T follicular helper cell (primary cell): ENCODE results near the gene BNC2.

ENCODE experiments used
- DNase-seq: peaks from one replicate; pipeline ENCODE4 v3.0.0-alpha.2; 2020; ENCODE audit warnings: low read depth

Gene BNC2

DNA sequence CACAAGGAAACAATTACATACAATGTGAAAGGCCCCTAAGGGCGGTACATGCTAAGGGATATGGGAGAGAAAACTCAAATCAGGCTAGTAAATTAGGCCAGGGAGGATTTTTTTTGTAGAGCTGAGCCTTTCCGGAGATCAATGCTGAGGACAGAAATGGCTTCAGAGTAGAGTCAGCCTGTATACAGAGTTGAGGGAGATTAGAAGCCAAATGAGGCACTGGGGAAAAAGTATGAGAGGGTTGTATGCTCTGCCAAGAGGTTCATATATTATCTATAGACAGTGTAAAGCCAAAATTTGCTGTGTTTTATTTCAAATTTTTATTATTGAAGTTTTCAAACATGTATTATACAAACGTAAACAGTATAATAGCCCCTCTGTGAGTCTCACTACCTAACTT is 103.1 kb downstream of the BNC2 start:
- DNase-seq, result no peak

DNA sequence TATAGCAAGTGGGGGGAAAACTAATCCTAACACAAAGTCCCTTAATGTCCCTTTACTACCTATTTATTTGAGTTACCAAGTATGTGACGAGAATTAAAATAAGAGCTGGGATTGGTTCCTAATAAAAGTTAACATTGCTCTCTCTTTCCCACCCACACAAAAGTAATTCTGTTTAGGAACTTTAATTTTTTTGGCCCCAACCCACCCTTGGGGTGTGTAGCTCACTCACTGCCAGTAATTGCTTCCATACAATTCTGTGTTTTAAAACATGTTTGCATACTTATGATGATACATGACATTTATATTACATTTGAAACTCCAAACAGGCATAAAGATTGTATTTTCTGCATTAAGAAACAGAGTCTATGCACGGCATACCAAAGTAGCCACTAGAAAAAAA is 106.5 kb downstream of the BNC2 start:
- DNase-seq, result no peak

DNA sequence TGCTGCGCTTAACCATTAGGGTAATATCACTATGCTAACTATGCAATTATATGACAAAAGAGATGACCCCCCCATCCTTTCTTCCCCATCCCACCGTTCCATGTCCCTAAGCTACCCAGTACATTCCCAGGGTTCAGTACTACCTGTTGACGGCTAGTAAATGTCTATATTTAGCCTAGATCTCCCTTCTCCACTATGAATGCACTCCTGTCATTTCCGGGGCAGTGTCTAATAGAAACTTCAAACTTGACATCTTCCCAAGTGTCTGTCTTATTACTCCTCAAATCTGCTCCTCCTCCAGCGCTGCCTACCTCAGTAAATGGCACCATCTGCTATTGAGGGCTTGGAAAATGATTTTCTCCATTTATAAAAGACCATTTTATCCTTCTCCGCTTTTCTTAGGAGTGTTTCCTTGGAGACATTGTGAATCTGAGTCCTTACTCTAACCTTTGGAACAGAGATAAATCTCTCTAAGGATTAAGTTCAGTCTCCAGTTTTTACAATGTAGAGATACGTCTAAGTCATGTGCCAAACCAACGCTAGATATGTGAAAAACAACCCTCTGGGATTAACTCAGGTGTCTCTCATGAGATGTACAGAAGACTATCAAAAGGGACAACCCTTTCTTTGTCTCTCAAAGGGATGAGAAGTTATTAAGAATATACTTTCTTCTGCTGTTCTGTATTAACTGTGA is 114.9 kb downstream of the BNC2 start:
- DNase-seq, result no peak

DNA sequence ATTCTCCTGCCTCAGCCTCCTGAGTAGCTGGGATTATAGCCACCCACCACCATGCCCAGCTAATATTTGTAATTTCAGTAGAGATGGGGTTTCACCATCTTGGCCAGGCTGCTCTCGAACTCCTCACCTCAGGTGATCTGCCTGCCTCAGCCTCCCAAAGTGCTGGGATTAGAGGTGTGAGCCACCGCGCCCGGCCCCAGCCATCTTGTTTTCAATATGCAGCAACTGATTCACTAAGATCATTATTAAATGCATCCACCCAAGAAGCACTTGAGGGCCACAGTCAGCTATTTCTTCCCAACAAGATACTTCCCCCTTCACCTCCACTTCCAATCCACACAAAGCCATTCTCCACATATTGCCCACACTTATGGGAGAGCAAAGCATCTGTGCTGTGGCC is 115.8 kb downstream of the BNC2 start:
- DNase-seq, result no peak

DNA sequence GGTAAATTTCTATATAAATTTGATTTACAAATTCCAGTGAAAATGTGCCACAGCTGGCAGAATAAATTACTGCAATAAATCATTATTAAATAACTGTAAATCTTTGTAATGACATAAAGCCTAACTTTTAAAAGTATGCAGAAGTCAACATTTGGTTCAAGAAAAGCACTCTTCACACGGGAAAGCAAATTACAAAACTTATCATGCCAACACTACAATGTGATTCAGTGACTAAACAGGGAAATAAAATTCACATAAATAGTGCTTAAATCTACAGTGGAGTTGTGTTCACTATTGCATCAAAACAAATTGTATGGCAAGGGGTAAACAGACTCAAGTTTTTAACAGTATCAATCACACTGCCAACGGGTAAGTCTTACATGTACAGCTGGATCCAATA is 117.2 kb downstream of the BNC2 start:
- DNase-seq, result no peak

DNA sequence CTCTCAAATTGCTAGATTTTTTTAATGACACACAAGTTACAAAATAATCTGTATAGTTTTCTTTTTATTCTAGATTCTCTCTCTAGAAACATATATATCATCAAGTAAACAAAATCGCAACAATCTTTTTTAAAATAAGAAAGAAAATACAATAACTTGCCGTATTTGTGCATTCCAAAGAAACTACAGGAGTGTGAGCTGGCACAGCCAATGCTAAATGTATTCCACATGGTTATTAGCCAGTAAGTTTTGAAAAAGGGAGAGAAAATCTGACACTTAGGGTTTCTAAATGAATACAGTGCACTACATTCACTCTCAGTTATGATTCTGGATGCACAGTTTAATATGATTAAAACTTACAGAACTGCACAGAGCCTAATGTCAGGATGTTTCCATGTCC is 117.9 kb downstream of the BNC2 start:
- DNase-seq, result no peak

DNA sequence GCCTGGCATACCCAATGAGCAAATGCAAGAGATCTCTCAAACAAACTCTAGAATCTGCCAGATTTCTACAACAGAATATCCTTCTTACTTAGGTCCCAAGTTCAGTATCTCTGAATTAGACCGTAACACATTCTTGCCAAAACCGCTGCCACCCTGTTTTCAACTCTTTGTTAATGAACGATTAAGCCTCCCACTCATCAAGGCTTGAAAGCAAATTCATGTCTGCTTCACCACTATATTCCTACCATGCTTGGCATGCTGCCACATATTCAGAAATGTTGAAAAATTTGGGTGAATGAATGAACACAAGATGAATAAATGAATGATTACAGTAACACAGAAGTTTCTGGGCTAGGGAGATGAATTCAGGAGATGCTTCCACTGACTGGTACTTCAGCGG is 119.9 kb downstream of the BNC2 start:
- no peak for DNase-seq

DNA sequence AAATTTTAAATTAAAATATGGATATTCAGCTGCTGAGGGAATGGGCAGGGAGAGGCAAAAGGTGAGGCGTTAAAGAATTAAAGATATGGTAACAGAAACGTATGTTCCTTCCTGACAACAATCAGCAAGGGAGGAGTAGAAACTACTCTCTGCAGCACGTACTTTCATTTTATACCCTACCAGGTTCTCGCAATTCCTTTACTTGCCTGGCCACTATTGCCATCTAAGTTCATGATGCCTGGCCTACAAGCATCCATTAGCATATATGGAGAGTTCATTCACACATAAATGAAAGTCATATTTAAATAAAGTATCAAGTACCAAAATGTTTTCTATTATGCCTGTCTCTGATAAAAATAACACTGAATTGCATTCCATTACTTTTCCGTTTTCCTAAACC is 125.1 kb downstream of the BNC2 start:
- DNase-seq, result no peak

DNA sequence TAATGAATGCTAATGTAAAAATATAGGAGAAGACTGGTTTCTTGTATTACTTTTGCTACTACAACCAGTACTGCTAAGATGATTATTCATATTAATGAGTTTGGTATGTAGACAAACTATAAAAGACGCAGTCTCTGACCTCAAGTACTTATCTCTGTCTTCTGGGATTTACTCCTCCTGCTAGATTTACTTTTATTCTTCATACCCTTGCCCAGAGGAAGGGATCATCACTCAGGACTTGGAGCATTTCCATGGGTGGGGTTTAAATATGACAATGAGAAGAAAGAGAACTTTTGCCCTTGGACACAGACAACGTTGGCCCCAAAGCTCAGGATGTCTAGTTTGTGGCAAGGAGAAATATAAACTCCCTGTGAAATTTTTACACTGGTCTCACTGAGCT is 126.1 kb downstream of the BNC2 start:
- no peak for DNase-seq

DNA sequence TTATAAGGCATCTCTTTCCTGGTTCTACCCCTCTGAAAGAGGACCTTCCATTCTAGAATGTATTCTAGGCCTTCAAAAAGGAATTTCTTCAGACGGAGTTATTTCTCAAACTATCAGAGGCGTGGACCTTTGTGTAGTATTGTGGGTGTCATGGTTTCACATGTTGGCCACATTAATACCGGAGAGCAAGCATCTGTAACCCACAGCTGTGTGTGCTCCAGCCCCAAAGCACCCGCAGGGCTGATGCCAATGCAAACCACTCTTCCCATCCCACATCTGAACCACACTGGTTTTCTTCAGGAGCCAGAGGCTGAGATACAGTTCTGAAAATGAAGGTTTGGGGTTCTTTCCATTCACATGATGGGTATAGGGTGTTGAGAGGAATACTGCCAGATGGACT is 127.1 kb downstream of the BNC2 start:
- DNase-seq, result no peak

DNA sequence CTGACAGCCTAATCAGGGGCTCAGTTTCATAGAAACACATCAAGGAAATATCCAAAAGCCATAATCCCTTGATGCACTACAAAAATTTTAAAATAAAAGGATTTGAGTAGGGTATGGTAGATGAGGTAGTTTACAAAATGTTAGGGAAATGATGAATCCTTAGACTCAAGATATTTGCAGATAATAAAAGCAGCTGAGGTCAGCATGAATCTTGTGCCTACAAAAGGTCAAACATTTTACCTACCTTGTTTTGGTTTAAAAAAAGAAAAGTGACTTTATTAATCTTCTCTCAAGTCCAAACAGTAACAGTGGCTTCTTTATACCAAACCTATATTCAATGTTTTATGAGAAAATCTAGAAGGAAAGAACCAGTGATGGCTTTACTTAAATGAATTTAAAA is 135.5 kb downstream of the BNC2 start:
- no peak for DNase-seq

DNA sequence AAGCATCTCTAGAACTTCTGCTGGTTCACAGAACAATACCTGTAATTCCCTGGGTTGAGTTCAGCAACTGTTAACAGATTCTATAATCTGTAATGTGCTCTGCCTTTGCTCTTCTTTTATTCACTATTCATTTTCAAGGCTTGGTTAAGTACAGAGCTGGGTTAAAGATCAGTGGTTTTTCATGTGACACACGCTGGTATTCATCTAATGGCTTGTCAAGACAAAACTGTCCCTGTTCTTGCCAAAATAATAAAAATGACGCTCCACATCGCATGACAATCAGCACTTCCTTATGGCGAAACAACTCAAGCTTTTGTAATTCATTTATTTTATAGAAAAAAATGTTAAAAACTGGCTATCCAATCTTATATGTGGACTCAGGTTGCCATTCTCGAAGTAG is 137.9 kb downstream of the BNC2 start:
- DNase-seq, result no peak

DNA sequence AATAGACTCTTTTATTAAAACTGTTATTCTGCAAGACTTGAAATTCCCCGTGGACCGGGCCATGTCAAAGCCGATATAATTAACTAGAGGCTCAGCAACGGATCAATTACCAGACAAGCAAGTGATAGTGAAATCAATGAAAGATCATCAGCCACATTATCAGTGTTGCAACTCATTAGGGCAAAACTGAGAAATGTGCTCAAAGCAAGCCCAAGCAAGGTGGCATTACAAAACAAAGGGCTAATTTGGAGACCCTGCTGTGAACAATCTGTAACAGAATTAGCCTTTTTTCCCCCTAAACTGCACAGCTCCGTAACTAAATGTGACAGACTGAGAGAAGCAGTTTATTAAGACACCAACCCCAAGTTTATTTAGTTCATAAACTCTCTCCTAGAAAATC is 140.3 kb downstream of the BNC2 start:
- DNase-seq, result no peak

DNA sequence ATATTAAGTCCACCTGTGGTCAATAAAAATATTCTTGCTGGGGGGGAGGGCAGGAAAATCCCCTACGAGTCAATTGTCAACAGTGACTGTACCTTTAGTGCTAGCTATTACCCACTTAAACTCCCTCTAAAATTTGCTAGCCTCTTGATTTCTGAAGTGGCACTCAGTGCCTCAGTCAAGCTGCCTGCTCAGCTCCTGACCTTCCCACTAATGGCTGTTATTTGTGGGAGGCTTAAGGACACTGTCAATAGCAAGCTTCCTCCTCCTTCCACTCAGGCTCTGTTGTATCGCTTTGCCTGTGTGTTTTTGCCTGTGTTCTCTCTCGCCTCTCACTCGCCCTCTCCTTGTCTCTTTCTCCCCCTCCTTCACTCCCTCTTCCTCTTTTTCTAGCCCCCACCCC is 140.8 kb downstream of the BNC2 start:
- no peak for DNase-seq

DNA sequence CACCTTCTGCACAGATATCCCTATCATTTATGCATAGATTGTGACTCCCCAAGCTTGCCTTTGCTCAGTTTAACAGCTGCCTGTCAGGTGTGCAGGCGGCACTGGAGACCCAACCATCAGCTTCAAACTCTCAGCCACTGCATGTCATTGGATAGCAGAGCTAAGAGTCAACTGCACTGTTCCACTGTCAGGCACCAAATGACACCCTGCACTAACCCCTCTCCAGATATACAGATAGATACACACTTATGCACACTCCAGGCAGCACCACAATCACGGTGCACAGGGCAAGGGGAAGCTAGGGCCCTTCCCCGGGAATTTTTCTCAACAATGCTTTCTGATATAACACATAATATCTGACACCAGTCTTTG is 142.3 kb downstream of the BNC2 start:
- no peak for DNase-seq

DNA sequence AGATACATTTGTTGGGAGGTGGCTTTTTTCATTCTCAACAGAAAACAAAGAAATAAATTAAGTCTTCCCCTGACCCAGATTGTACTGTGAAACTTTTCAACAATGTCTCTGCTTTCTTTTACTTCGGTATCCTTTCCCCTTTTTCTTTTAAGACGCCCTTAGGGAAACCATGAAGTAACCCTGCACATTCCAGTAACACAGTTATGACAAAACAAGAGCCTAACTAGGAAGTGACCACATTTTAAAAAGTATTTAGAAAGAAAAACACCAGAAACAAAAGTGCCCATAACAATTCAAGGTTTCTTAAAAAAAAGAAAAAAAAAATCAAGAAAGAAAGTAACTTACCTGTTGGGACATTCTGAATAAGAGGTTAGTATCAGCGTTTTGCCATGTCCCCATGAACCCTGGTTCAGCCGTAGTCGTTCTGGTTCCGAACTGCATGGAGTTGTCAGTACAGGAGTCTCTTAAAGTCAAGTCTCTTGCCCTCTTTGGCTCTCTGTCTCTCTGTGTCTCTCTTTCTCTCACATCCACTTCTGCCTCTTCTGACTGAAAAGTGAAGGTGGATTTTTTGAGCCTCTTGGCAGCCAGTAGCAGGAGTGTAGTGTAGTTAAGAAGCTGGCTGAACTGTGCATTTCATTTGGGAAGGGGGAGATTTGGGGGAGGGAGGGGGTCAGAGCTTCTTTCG is 142.9 kb downstream of the BNC2 start:
- DNase-seq, result no peak

DNA sequence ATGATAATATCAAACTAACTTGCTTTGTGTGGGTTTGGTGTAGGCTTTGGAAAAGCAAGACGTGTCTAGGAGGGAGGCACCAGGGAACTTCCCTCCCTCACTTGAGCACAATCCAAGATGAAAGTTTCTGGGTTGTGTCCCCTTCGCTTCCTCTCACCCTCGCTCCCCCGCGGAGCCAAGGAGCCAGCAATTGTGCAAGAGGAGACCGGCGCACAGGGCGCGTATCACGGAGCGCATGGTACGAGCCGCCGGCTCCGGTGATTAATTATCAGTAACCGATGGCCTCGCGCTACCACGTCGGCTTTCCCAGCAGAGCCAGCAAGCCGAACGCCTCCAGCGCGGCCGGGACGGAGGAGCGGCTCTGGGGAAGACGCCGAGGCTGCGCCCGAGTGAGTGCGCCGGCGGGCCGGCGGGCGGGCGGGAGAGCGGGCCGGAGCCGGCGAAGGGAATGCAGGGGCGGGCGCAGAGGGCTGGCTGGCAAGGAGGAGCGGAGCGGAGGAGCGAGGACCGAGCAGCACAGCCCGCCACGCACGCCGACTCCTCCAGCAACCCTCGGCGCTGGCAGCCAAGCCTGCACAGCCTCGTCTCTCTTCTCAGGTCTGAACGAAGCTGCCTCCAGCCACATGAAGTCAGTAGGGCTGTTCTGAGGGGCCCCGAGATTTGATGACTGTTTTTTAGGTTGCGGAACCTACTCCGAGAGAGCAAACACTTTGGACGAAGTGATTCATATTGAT is 143.6 kb downstream of the BNC2 start:
- no peak for DNase-seq

DNA sequence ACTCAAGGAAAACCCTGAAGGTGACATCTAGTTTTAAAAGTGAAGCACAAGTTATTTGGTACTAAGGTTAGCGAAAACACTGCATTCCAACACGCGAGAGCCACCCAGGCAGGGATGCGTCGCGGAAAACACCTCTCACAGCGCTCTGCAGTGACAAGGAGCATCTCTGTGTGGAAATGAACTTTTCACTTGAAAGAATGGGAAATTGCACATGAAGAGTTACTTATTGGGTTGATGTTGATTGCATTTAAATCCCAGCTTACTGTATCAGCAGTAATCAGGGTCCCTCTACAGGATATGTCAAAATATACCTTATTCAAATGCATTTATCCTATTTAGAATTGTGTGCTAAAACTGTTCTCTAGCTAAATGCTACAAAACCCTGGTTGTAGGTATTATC is 144.4 kb downstream of the BNC2 start:
- DNase-seq, result no peak

DNA sequence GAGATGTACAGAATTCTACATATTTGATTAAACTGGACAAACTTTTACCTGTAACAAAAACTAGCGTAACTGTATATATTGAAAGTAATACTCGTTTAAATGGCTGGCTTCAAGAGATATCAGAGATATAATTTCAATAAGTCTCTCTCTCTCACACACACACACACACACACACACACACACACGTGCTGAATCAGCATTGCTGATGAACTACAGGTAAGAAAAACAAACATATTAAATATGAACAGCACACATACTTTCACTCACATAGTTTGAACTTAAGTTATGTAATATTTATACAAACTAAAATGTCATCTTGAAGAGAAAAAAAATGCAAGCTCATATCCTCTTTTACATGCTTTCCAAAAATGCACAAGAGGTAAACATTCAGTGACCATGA is 145.4 kb downstream of the BNC2 start:
- DNase-seq, result no peak

DNA sequence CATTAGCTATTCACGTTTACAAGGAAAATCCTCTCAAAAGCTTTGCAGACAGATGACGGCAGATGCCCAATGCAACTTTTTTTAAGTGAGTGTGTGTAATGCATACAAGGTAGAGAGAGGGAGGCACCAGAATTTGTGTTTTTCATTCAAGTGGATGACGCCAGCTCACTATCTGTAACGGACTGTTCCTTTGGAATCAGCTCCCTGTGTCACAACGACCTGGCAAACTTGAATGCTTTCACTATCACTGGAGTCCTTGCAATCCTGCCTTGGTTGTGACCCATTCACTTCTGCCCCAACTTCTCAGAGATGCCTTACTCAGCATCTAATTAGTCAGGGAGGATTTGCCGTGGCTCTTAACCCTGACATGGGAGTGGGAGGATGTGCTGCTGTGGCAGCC is 148.5 kb downstream of the BNC2 start:
- no peak for DNase-seq

DNA sequence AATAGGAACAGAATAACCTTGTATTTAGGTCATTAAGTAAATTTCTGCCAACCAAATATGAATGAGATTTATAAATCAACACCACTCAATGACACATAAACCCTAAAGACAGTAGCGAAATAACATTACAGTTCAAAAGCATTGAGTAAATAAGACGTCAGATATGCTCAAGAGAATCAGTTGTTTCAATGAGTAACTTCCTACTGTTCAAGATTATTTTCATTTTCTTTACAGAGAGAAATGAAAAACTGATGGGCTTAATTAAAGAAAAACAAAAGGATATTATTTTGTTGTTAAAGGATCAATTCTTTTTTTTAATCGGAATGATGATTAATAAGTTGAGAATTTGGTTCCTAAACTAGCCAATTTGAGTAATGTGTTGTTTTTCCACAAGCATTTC is 150.1 kb downstream of the BNC2 start:
- DNase-seq, result no peak

DNA sequence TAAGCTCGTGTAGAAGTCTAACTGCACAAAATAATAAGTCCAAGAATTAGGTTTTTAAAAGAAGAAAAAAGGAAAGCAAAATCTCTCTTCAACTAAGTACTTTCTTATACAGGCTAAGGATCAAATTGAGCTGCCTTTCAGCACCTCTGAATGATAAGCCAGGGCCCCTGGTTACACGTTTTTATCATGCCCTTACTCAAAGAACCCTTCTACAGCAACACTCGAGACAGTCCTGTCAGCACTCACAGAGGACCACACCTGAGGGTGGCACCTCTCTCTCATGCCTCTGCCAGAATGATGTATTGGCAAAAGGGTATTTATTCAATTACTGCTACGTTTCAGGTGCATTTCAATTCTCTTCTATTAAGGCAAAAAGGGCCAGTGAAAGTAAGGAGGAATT is 150.5 kb downstream of the BNC2 start:
- no peak for DNase-seq

DNA sequence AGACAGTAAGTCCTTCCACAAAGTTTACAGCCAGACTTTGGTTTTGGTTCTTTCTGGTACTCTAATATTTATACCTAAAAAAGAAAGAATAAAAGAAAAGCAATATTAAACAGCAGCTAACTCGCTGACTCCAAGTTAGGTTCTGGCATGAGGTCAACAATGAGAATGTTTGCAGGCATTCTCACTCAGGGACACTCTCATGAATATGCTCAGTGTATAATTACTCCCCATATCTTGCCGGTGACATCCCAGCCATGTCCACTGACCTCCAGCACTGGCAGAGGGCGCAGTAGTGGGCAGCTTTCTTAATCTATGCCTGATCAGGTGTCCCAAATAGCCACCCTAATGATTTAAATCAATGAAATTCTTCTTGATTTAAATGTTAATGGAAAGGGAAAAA is 151.5 kb downstream of the BNC2 start:
- no peak for DNase-seq

DNA sequence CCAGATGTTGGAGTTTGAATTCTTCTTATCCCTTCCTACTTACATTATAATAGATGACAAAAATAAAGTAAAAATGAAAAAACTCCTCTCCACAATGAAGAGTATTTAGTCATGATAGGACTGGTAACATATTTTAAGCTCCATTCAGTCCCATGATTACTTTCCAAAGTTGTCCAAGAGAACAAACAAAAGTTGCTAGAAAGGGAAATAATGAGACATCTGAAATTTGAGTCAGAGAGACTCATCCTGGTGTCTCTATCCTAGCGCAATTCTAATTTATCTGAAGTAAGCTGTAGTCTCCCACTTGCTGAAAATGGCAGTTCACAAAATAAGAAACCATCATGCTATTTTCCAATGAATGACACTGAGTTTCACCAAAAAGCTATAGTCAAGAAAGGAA is 152.2 kb downstream of the BNC2 start:
- DNase-seq, result no peak
